ENCODE data around the gene C9orf153.

C9orf153 gene

DNA sequence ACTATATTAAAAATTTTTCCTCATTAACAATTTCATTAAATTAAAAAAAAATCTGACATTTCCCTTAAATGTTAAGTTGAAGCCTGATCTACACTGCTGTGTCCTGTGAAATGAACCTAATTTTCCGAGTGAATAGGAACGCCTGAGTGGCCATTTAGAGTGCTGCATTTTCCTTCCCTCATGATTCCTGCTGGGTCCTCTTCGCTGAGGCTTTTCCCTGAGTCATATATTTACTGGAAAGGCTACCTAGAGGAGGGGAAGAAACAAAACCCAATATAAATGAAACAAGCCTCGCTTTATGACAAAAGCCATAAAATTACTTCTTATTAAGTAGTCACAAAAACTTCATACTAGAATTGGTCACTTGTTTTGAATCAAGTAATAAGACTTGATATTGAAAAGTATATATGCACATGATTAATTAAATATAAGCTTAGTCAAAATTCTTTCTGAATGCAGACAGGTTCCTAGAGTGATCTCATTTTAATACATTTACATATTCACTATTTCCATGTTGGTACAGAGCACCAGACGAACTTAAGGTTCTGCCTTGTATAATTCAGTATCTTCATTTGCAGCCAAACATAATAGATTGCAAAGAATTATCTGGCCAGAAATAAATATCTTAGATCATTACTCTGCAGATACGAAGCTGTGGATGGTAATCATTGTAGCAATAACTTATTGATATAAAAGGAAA is 29.2 kb upstream of the C9orf153 start:
- DNase-seq (ENCODE audit: low spot score), result no peak
- TF ChIP-seq, protein P1, sequence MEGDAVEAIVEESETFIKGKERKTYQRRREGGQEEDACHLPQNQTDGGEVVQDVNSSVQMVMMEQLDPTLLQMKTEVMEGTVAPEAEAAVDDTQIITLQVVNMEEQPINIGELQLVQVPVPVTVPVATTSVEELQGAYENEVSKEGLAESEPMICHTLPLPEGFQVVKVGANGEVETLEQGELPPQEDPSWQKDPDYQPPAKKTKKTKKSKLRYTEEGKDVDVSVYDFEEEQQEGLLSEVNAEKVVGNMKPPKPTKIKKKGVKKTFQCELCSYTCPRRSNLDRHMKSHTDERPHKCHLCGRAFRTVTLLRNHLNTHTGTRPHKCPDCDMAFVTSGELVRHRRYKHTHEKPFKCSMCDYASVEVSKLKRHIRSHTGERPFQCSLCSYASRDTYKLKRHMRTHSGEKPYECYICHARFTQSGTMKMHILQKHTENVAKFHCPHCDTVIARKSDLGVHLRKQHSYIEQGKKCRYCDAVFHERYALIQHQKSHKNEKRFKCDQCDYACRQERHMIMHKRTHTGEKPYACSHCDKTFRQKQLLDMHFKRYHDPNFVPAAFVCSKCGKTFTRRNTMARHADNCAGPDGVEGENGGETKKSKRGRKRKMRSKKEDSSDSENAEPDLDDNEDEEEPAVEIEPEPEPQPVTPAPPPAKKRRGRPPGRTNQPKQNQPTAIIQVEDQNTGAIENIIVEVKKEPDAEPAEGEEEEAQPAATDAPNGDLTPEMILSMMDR (IDR thresholded peaks at IDR 0.05; ENCODE audit: extremely low read depth, missing control alignments), result no peak

DNA sequence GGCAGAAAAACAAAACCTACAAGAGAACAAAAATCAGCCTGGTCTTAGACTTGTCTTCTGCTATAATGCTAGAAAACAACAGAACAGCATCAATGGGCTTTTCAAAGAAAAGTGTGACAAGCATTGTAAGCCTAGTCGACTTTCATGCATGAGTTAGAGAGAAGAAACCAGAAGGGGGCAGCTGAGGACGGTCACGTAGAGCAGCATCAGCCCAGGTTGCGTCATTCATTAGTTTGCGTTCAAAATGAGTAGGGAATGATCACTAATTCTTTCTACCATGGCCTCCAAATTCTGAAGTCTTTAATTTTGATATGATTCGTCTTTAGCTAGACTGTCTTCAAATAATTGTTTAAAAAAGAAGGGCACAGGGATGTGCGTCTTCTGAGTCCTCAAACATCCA is 27.6 kb upstream of the C9orf153 start:
- no peak for DNase-seq (ENCODE audit: low spot score)
- TF ChIP-seq, protein P1 (IDR thresholded peaks at IDR 0.05; ENCODE audit: extremely low read depth, missing control alignments), result no peak

DNA sequence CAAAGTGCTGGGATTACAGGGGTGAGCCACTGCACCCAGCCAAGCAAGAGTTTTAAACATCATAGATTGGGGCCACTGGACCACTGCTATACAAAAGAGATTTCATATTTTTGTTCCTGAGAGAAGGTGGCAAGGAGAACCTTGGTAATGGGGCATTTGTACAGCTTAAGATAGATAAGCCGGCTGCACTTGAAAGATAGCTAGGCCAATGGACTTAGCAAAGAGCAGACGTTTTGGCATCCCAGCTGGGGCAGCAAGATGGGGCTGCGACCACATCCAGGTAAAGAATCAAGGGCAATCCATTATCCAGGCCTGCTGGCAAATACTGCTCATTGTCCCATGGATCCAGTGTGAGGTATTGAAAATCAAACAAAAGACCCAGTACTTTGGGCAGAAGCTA is 26.8 kb upstream of the C9orf153 start:
- no peak for DNase-seq (ENCODE audit: low spot score)
- TF ChIP-seq, protein P1 (IDR thresholded peaks at IDR 0.05; ENCODE audit: extremely low read depth, missing control alignments), result no peak

DNA sequence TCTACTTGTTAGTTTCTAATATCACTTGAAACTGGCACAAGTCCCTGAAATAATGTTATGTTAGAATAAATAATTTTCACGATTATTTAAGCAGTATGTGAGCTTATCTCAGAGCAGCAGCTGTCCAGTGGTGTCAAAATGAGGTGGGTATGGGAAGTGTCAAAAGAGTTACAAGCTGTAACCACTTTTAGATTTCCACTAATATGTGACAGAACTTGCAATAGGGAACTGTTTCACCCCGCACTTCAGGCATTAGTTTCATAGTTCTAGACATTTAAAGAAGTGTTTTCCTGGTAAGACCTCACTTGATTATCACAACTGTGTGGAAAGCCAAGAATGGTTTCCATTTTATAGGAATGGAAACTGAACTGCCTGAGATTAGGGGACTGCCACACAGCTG is 25.8 kb upstream of the C9orf153 start:
- no peak for DNase-seq (ENCODE audit: low spot score)
- TF ChIP-seq, protein P1 (IDR thresholded peaks at IDR 0.05; ENCODE audit: extremely low read depth, missing control alignments), result no peak

DNA sequence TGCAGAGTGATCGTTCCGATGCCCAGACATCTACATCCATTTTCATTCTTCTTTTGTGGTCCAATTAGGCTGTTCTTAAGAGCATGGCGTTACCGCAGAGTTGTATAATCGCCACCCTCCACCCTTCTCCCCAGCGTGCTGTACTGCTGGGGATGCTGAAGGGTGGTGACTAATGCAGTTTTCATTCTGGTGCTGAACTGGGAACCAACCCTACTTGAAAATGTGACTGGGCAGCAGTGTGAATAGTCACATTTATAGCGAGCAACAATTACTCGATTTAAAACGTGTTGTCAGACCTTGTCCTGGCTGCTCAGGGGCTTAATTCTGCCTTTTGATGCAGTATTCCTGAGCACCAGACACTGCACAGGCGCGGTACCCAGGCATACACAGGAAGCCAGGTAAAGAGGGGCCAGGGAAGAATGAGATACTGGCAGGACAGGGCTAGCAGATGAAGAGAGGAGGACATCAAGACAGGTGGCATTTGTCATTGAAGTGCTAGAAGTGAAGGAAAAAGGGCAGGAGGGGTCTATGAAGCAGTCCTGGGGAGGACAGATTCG is 23.6 kb upstream of the C9orf153 start:
- DNase-seq (ENCODE audit: low spot score), result no peak
- TF ChIP-seq, protein P1 (IDR thresholded peaks at IDR 0.05; ENCODE audit: extremely low read depth, missing control alignments), result no peak

DNA sequence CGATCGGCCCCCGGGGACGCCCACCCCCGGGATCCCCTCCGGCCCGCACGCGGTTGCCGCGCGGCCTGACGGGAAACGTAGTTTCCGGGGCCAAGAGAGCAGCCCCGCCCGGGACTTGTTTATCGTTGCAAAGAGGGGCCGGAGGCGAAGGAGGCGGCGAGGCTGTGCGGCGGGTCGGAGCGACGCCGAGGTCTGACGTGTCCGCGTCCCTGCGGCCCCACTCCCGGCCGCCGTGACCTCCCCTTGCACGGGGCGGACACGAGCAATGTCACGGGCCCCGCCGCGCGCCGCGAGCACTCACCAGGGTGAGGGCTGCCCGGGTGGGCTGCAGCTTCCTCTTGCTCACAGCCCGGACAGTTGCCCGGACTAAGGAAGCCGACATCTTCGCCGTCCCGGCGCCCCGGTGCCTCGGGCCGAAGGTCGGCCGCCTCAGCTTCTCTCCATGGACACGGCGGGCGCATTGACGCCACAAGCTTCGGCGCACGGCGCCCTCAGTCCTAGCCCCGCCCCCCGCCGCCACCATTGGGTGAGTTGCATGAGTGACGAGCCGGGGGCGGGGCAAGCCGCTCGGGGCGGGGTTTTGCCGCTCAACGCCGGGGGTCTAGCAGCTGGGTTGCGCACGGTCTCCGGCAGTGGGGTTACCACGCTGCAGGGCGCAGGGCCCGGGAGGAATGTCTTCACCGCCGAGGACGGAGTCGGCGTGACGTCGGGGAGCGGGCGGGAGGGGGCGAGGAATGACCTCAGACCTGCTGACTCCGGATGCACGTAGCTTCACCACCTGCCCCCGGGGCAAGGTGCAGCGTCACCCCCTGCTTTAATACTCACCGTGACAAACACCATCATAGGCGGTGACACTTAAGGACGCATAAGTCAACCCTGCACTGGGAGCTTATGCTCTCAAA is 22.9 kb upstream of the C9orf153 start, which contains the start of gene ISCA1:
Gene ISCA1, minus strand, starts transcription at position 462 of the 902 bp plus-strand sequence. Its CDS starts 80 bp downstream, at position 382.
- peak; percentile 94 for DNase-seq (ENCODE audit: low spot score)
- TF ChIP-seq, protein P1 (IDR thresholded peaks at IDR 0.05; ENCODE audit: extremely low read depth, missing control alignments), result no peak
